Measurements from ENCODE around the gene PIPOX. TPM values are rescaled to one million over a fixed set of nuclear protein-coding genes. Genes with fewer than 3 reads are reported as not detected.

The PIPOX gene
- total RNA-seq, 2 donors from 2014 or later, result 1.8 to 5.9 TPM

DNA sequence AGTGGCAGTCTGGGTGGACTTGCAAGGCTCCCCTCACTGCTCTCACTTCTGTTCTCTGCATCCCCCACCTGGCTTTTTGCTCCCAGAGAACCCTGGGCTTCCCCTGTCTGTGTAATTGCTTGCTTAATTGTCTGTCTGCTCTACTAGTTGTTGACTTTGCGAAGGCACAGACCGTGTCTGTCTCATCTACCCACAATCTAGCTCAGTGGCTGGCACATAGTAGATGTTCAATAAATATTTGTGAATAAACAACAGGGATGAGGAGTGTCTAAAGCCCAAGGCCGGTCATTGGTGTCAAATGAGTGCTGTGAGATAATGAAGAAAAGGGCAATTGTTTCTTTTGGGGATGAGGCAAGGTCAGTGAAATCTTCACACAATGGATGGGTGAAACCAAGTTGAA lies 34.4 kb upstream of the PIPOX start:
- peaks cover 21% of the 10 kb centered on the region for H3K27me3 ChIP-seq (ENCODE audit: control insufficient read depth, insufficient read depth, low read length, poor library complexity, severe bottlenecking)
- WGBS, 2 experiments (ENCODE audit: insufficient coverage in 1 of 2, insufficient read length in 1 of 2), result 90 to 91% methylated on average over 1 to 3 of the region's 3 CpGs

DNA sequence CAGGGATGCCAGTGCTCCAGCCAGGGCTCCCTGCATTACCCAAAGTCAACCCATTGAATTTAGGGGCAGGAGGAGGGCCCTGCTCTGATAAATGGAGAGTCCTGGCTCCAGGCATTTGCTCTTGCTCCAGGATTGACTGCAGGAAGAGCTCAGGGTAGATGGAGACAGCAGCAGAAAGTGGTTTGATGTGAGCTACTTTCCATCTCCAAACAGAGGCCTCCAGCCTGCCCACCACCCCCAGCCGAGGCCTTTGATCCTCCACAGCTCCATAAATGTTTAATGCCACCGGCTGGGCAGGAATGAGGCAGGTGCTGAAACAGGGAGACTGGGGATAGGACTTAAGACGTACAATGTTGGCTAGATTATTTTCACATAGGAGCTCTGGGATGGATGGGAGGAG lies 32.8 kb upstream of the PIPOX start:
- Histone ChIP-seq H3K9ac (ENCODE audit: extremely low read depth, low read length, poor library complexity, severe bottlenecking) (no peak overlapping the region), H3K27me3 (ENCODE audit: control insufficient read depth, insufficient read depth, low read length, poor library complexity, severe bottlenecking) (peaks cover 6% of the 10 kb centered on the region), H3K4me1 (ENCODE audit: control insufficient read depth, insufficient read depth, low read length) (peaks cover 16% of the 10 kb centered on the region), H3K9me3 (ENCODE audit: control insufficient read depth, low read length) (no peaks in the 10 kb centered on the region), H3K4me3 (ENCODE audit: low read length) (no peak overlapping the region), H3K27ac (ENCODE audit: low read depth, low read length) (no peak overlapping the region), H3K36me3 (ENCODE audit: control insufficient read depth, insufficient read depth, low read length) (no peaks in the 10 kb centered on the region)
- DNase-seq, result no peak
- TF ChIP-seq CTCF (conservative IDR thresholded peaks at IDR 0.05), result no peak
- H3K4me3 Mint-ChIP-seq, result no peak overlapping the region
- no peak overlapping the region for H3K27ac Mint-ChIP-seq
- no peaks in the 10 kb centered on the region for H3K36me3 Mint-ChIP-seq (ENCODE audit: low read depth)
- no peaks in the 10 kb centered on the region for H3K9me3 Mint-ChIP-seq
- 58 to 61% methylated on average over 2 to 3 of the region's 3 CpGs for WGBS, 2 experiments (ENCODE audit: insufficient coverage in 1 of 2, insufficient read length in 1 of 2)
- H3K27me3 Mint-ChIP-seq (ENCODE audit: insufficient read depth), result peaks cover 23% of the 10 kb centered on the region
- H3K4me1 Mint-ChIP-seq, result peaks cover 26% of the 10 kb centered on the region

More for the DNA sequence above, 34.4 kb upstream of the PIPOX start:
- no peak overlapping the region for H3K27ac Mint-ChIP-seq
- H3K27ac ChIP-seq (ENCODE audit: low read depth, low read length), result no peak overlapping the region
- peaks cover 18% of the 10 kb centered on the region for H3K4me1 Mint-ChIP-seq
- H3K4me1 ChIP-seq (ENCODE audit: control insufficient read depth, insufficient read depth, low read length), result peaks cover 7% of the 10 kb centered on the region
- H3K36me3 Mint-ChIP-seq (ENCODE audit: low read depth), result no peaks in the 10 kb centered on the region
- H3K9me3 Mint-ChIP-seq, result no peaks in the 10 kb centered on the region
- TF ChIP-seq CTCF (conservative IDR thresholded peaks at IDR 0.05), result no peak
- no peak for DNase-seq
- H3K9ac ChIP-seq (ENCODE audit: extremely low read depth, low read length, poor library complexity, severe bottlenecking), result no peak overlapping the region
- no peaks in the 10 kb centered on the region for H3K9me3 ChIP-seq (ENCODE audit: control insufficient read depth, low read length)
- H3K4me3 ChIP-seq (ENCODE audit: low read length), result no peak overlapping the region
- no peak overlapping the region for H3K4me3 Mint-ChIP-seq
- H3K27me3 Mint-ChIP-seq (ENCODE audit: insufficient read depth), result peaks cover 39% of the 10 kb centered on the region
- H3K36me3 ChIP-seq (ENCODE audit: control insufficient read depth, insufficient read depth, low read length), result no peaks in the 10 kb centered on the region

- Mint-ChIP-seq H3K4me1 (peaks cover 26% of the 10 kb centered on the region), H3K27me3 (ENCODE audit: insufficient read depth) (peaks cover 20% of the 10 kb centered on the region), H3K9me3 (no peaks in the 10 kb centered on the region), H3K27ac (no peak overlapping the region), H3K36me3 (ENCODE audit: low read depth) (no peaks in the 10 kb centered on the region), H3K4me3 (no peak overlapping the region)
- H3K27me3 ChIP-seq (ENCODE audit: control insufficient read depth, insufficient read depth, low read length, poor library complexity, severe bottlenecking), result peaks cover 1% of the 10 kb centered on the region
- WGBS, 2 experiments (ENCODE audit: insufficient coverage in 1 of 2, insufficient read length in 1 of 2), result 85 to 87% methylated on average over 6 to 7 of the region's 7 CpGs
- H3K9me3 ChIP-seq (ENCODE audit: control insufficient read depth, low read length), result no peaks in the 10 kb centered on the region
- DNase-seq, result no peak
- H3K4me3 ChIP-seq (ENCODE audit: low read length), result no peak overlapping the region
- H3K4me1 ChIP-seq (ENCODE audit: control insufficient read depth, insufficient read depth, low read length), result peaks cover 17% of the 10 kb centered on the region
- no peak for TF ChIP-seq CTCF (conservative IDR thresholded peaks at IDR 0.05)
- H3K27ac ChIP-seq (ENCODE audit: low read depth, low read length), result no peak overlapping the region
- H3K9ac ChIP-seq (ENCODE audit: extremely low read depth, low read length, poor library complexity, severe bottlenecking), result no peak overlapping the region
- no peaks in the 10 kb centered on the region for H3K36me3 ChIP-seq (ENCODE audit: control insufficient read depth, insufficient read depth, low read length)
These were observed 32.4 kb upstream of the PIPOX start for GRCh38 chr17:29010586-29010985.

All from endodermal cell (in vitro differentiated cells).